Stimulated activated CD8-positive, alpha-beta memory T cell treated with anti-CD3 and anti-CD28 coated beads, Interleukin-15, amount 100 ng/mL, for 48 hours (primary cell): ENCODE data around the gene DPYSL5.

ENCODE experiments used
- DNase-seq, 2 donors: peaks; one replicate each; pipeline ENCODE4 v3.0.0-alpha.2; 2020; ENCODE audit warnings: low read depth in 2 of 2

The DPYSL5 gene

DNA sequence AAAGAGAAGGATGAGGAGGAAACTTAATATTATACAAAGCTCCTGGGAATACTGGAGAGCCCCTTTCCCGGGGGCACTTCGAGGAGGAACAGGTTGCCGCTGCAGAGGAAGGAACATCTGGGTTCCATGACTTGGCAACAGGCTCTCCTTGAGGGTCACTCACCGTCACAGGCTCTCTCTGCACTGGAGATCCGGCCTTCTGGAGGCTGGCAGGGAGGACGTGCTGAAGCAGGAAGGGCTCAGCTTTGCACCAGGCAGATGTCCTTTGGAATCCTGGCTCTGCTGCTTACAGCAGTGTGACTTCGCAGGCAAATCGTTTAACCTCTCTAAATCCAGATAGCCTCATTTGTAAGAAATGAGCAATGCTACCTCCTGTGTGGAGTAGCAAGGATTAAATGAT is 2.9 kb upstream of the DPYSL5 start:
- DNase-seq: no peak

DNA sequence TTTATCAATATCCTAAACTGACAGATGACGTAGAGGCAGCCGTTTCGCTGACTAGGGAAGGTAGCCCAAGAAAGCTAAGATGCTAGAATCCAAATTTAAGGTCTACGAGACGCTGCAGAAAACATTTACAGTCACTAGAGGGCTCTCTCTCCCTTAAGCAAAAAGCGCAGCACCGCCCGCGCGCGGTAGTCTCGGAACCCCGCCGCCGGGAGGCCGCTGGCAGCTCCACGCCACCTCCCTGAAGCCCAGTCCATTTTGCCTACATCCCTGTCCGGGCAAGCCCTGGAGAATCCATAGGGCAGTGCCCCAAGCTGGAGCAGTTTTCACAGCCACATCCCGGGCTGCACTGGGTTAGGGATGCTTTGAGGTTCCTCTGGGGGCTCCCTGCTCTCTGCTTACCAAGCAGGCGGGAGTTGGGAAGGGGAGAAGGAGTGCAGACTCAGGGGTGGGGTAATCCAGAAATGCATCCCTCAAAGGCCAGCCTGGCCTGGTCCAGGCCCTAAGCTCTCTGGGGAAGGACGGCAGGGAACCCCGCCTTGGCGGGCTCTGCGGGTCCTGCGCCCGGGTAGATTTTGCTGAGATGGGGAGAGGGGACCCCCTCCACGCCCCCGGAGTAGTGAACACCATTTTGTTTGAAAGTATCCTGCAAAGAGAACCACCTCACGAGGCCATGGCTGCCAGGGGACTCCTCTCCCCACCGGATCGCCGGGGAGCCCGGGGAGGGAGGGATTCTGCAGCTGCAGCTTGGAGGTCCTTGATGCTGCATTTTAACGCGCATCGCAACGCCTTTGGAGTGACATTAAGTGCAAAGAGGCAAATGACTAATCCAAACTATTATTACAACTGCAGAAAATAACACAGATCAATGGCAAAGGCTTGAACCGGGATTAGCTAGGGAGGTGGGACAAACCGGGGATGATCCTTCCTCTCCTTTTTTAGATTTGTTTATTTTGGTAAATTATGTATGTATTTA is 1.3 kb upstream of the DPYSL5 start:
- peak; percentile 32 to 34 for DNase-seq

DNA sequence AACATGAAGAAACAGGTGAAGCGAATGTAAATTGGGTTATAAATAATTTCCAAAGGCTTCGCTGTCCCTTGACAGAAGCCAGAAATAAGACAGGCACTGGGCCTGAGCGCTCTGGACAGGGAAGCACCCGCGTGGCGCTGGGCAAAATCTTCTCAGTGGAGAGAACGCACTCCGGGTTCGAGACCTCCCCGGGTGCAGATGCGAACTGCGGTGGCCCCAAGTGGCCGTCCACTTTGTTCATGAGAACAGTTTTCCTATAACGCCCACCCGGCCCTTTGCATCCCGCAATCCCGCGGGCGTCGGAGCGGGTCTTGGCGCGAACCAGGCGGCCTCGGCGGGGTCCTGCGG is 651 bp upstream of the DPYSL5 start:
- DNase-seq: no peak

DNA sequence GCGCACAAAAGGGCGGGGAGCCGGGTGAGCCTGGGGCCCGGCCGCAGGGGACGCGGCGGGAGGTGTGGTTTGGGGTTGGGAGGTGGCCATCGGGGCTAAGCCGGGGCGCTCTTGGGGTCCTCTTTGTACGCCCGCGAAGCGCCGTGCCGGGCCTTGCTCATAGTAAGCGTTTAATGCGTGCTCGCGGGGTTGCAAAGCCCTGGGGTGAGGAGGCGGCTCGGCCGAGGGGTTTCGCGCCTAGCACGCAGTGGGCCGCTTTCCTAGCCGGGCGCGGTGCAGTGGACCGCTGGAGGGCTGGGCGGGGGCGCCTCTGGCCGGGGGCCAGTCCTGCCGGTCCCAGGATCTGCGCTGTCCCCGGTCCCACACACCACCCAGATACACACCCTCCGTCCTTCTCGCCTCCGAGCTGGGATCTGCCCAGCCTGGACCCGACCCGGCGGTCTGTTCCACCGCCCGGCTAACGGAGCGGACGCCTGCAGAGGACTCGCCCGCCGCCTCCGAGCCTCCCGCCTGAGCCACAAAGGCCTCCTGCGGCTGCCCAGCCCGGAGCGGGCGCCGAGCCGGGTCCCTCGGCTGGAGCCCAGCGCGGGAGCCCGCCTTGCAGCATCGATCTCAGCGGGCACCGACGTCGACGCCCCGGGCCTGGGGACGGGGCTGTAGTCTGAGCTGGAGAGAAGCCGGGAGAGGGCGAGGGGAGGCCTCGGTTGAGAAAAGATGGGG is 564 bp downstream of the DPYSL5 start:
- DNase-seq: no peak

DNA sequence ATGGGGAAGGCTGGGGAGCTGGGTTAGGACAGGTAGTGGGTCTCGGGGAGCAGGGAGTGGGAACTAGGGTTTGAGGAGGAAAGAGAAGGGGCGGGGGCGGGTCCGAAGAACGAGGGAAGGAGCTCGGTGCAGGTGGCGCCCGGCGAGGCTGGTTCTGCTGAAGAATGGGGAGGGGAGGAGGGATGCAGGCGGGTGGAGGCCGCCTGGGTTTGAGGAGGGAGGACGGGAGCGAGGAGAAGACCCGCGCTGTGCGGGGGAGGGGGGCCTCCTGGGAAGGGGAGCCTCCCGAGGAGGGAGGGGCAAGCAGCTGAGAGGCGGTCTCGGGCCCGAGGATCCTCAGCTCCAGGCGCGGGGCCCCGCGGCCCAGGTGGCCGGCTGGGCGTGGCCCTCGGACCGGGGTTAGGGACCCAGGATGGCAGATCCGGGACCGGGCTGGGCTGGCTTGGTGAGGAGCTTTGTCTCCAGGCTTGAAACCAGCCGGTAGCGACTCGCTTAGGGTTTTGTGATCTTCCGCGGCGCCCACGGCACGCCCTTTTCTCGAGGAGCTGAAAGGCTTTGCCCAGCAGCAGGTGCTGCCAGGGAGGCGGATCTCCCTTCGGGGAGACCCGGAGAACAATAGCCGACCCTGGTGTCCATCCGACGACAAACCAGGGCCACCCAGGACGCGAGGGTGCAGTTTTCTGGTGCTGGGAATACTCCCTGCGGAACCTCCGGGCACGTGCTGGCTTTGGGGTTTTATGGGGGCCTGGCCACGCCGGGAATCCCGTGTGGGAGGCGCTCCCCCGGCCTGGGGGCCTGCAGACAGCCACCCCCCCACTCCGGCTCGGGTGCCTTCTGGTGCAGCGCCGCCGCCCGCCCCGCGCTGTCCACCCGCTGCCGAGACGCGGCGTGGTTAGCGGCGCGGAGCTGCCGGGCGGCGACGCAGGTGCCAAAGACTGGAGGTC is 1.4 kb downstream of the DPYSL5 start:
- DNase-seq: no peak

DNA sequence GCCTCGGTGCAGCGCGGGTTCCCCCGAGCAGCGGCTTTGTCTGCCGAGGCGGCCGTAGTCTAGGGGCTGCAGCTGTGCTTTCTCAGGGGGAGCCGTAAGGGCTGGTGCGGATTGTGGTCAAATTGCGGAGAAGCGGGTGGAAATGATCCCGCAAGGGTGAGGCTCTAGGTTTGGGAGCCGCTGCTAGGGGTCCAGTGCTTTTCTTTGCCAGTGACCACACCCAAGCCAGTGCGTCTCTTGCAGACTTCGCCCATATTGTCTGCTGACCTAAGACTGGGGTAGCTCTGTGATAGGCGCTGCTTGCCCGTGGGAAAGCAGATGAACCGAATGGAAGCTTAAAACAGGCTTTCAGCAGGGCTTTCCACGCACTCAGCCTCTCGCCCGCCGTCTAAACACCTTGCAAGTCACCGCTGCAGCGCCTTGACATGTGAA is 2.1 kb downstream of the DPYSL5 start:
- DNase-seq: no peak

DNA sequence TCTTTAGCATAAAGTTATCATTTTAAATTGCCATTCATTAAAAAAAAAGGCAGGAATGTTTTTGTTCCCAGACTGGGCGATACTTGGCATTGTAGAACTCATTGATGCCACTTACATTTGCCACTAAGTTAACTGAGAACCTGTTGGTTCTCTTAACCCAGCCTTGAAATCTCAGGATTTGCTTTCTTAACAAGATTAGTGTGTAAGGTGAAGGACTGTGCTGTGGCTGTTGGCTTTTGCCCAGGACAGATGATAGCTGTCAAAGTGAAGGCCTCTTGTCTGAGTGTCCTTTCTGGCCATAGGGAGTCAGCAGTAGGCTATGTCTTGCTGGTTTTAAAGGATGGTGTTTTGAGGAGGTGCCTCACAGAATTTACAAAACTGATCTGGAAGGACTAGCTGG is 2.6 kb downstream of the DPYSL5 start:
- DNase-seq: no peak

DNA sequence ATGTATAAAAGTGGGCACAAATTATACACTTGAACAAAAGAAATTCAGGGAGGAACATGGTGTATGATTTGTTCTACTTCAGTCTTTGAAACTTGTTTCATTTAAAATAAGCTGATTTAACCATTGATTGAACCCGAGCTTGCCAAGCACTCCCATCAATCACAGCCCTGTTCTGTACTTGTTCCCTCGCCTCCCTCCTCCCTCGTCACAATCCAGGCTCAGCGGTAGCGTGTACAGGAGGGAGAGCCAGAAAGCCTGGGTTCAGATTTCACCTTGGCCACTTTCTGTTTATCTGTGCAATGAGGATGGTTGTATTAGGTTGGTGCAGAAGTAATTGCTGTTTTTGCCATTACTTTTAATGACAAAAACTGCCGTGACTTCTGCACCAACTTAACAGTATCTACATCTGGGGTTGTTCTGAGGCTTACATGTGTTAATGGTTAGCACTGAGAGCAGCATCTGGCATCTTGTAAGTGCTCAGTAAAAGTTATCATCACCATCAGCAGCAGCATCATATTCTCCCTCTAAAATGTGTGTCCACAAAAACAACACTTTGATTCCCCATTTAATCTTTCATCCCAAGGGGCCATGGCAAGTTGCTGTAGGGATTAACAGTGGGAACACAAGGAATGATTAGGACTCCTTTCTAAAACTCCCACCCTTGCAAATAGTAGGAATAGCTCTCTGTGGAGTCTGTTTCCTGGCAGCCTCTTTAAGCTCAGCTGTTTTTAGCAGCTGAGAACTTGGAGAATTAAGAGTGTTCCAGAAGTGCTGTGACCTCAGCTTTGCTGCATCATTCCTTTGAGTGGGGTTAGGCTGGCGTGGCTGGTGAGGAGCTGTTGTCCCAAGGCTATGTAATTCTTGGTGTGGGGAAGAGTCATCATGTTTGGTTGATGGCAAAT is 4.7 kb downstream of the DPYSL5 start:
- no peak for DNase-seq

DNA sequence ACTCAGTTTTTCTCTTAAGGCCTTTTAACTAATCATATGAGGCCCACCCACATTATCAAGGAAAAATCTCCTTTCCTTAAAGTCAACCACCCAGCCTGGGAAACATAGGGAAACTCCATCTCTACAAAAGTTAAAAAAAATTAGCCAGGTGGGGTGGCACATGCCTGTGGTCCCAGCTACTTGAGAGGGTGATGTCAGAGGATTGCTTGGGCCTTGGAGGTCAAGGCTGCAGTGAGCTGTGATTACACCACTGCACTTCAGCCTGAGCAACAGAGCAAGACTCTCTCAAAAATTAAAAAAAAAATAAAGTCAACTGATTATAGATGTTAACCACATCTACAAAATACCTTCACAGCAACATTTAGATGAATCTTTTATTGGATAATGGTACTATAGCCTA is 5.8 kb downstream of the DPYSL5 start:
- no peak for DNase-seq

DNA sequence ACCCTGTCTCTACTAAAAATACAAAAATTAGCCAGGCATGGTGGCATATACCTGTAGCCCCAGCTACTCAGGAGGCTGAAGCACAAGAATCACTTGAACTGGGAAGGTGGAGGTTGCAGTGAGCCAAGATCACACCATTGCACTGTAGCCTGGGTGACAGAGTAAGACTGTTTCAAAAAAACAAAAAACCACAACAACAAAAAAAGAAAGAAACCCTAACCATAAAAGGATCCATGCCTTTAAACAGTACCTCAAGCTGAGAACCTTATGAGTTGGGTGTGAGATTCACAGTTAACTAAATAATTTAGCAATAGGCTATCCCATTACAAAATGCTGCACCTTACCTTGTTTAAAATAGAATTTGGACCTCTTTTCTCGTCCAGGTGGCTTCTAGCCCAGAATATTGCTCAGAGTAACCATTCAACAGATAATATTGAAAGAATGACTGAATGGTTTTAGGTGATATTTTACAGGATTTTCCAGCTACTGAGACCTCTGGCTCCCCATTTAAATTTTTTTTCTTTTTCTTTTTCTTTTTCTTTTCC is 6.4 kb downstream of the DPYSL5 start:
- DNase-seq: no peak

DNA sequence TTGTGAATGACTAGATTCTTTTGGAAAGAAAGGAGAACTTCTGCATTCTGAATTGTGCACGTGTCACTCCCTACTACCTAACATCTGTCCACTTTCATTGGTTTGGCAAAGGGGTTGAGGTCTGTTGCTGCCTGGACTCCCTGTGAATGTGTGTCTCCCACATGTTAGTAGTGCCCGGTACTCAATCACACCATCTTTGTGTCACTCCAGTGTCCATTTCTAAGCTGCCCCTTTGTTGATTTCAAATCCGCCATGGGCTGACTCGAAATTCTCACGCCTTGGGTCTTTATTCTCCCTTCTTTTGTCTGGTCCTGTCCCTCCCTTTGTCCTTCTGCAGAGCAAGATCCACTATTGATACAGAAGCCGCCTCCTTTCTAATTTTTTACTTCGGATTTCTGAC is 7.5 kb downstream of the DPYSL5 start:
- DNase-seq: no peak

DNA sequence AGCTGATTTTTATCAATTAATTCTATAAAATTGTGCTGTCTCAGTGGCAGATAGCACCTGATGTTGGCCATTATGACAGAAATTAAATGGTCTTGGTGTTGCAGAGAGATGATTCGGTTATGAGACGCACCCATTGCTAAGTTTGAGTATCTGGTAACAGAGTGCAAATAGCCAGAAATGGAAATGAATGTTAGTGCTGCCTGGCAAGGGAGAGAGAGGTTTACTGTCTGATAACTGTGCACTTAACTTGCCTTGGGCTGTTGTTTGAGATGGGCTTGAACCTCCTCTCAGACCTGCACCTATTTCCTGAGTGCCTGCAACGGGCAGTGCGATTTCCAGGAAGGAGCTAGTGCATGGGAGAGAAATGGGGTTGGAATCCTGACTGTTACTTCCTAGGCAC is 11.7 kb downstream of the DPYSL5 start:
- no peak for DNase-seq

DNA sequence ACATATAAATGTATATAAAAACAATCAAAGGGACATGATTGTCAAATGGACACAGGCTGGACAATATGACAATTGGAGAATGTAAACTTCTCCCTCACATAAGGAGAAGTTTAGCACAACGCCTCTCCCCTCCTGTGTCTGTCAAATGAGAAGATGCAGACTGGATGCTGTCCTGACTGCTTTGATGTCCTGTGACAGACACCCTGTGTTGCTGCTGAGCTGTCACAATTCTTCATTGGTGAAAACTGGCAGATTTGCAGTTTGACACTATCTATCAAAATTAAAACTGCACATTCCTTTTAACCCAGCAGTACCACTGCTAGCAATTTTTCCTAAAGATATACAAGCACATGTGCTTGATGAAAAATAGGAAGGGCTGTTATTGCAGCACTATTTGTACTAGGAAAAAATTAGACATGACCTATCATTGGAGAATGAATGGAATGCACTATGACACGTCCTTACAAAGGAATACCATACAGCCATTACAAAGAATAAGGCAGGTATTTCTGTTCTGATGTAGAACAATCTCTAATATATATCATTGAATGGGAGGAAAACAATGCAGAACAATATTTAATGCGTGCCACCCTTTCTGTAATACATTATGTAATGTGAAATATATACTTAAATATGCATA is 12.4 kb downstream of the DPYSL5 start:
- no peak for DNase-seq

DNA sequence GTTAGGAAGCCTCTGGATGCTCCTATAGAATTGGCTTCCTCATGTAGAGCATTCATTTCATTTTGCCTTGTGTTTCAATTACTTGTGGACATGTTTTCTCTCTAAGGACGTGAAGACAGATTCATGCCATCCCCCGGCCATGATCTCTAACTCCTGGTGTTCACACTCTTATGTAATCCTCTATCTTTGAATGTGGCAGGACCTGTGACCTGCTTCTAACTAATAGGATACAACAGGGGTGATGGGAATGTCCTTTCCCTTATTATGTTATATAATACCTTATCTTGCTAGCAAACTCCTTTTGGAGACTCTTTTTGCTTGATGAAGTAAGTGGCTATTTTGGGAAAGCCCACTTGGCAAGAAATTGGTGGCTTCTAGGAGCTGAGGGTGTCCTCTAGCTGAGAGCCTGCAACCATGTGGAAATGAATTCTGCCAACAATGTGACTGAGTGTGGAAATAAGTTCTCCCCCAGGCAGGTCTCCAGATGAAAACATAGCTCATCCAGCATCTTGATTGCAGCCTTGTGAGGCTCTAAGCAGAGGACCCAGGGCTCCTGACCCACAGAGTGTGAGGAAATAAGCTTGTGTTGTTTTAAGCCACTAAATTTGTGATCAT is 13.8 kb downstream of the DPYSL5 start:
- DNase-seq: no peak

DNA sequence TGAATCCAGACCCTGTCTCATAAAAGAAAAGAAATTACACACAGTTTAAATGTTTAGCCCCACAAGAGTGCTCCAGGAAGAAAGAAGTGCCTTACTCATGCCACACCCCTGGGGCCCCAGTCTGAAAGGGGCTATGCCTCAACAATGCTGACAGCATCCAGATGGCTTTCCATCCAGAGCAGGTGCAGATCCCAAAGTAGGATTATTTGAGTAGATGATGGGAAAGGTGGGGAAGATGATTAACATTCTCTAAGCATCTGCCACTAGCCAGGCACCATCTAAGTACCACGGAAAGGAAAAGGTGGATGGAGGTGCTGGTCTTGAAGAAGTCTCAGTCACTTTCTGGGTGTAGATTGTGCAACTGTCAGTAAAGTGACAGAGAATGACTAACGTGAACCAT is 16.3 kb downstream of the DPYSL5 start:
- DNase-seq: no peak

DNA sequence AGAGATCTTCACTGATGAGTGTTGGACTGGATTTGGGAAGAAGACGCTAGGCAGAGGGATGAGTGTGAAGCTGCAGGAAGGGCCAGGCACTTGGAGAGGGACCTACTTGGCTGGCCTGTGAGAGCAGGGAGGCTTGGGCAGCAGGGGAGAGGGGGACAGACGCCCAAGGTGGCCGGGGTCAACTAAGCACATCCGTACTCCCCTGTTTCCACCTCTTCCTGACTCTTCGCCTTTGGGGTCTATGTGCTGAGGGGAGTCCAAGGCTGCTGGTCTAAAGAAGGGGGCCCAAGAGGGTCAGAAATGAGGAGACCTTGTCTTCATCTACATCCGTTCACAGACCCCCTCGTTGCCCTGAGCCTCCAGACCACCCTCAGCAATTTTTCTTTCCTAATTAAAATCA is 16.7 kb downstream of the DPYSL5 start:
- no peak for DNase-seq

DNA sequence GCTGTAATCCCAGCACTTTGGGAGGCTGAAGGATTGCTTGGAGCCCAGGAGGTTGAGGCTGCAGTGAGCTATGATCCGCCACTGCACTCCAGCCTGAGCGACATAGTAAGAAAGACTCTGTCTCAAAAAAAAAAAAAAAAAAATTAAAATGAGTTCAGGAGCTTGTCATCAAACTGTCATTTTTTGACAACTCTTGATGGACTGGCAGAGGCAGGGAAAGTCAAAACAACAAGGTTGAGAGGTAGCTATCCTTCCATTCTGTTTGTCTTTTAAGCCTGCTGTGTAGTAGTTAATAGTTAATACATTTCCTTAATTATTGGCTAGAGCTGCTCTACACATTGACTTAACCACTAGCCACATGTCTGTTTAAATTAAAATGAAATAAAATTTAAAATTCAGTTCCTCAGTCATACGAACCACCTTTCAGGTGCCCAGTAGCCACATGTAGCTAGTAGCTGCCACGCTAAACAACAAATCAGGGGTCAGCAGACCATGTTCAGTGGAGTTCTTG is 22.7 kb downstream of the DPYSL5 start:
- no peak for DNase-seq

DNA sequence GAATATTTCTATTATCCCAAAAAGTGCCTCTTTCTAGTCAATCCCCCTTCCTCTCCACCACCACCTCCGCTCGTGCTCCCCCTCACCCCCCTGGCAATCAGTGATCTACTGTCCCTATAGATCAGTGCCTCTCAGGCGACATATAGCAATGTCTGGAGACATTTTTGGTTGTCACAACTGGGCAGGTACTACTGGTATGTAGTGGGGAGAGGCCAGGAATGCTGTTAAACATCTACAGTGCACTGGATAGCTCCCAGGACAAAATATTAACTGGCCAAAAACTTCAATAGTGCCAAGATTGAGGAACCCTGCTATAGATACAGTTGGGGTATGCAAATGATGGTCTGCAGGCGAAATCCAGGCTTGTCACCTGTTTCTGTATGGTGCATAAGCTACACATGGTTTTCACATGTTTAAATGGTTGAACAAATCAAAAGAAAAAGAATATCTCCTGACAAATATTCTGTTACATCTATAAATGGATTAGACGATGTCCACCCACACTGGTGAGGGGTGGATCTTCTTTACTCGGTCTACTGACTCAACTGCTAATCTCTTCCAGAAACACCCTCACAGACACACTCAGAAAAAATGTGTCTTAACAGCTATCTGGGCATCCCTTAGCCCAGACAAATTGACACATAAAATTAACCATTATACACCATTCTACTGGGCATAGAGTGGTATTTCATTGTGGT is 25.5 kb downstream of the DPYSL5 start:
- no peak for DNase-seq

DNA sequence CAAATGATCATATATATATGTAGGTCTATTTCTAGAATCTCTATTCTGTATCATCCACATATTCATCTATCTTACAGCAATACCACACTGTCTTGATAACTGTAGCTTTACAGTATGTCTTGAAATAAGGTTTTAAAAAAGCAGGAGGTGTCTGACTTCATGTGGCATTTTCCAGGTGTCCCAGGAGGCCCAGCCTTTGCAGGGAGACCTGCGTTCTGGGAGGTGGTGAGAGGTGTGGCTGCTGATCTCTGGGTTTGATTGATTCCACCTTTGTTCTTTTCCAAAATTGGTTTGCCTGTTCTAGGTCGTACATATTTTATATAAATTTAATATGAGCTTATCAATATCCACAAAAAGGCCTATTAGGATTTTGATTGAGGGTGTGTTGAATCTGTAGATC is 26.6 kb downstream of the DPYSL5 start:
- no peak for DNase-seq
